ENCODE data around the gene DNMT1. TPM values are rescaled to one million over a fixed set of nuclear protein-coding genes. Genes with fewer than 3 reads are reported as not detected.

DNMT1 gene
- total RNA-seq, 4 donors from 2014 or later, result 20.8 to 51.4 (median 34.8) TPM

GRCh38 chr19:10211061-10211460, 16.3 kb upstream of the DNMT1 start:
- Histone ChIP-seq H3K27me3 (no peaks in the 10 kb centered on the region), H3K27ac (replicated peaks in 1 of 4) (no peak overlapping the region), H3K9me3 (no peaks in the 10 kb centered on the region), H3K4me1 (no peaks in the 10 kb centered on the region), H3K4me3 (no peak overlapping the region), H3K36me3 (no peaks in the 10 kb centered on the region)
- no peak for DNase-seq (ENCODE audit: extremely low spot score)
- intact Hi-C loops (cut with DNase I), result no loop called here
- 80% methylated on average over 4 of the region's 4 CpGs for WGBS
- TF ChIP-seq POLR2A (IDR thresholded peaks at IDR 0.05; ENCODE audit: low read depth), result no peak
- TF ChIP-seq EP300 (IDR thresholded peaks at IDR 0.05), result no peak
- TF ChIP-seq, protein P1, sequence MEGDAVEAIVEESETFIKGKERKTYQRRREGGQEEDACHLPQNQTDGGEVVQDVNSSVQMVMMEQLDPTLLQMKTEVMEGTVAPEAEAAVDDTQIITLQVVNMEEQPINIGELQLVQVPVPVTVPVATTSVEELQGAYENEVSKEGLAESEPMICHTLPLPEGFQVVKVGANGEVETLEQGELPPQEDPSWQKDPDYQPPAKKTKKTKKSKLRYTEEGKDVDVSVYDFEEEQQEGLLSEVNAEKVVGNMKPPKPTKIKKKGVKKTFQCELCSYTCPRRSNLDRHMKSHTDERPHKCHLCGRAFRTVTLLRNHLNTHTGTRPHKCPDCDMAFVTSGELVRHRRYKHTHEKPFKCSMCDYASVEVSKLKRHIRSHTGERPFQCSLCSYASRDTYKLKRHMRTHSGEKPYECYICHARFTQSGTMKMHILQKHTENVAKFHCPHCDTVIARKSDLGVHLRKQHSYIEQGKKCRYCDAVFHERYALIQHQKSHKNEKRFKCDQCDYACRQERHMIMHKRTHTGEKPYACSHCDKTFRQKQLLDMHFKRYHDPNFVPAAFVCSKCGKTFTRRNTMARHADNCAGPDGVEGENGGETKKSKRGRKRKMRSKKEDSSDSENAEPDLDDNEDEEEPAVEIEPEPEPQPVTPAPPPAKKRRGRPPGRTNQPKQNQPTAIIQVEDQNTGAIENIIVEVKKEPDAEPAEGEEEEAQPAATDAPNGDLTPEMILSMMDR (IDR thresholded peaks at IDR 0.05), result no peak
- TF ChIP-seq POLR2AphosphoS5 (IDR thresholded peaks at IDR 0.05), result no peak

DNA sequence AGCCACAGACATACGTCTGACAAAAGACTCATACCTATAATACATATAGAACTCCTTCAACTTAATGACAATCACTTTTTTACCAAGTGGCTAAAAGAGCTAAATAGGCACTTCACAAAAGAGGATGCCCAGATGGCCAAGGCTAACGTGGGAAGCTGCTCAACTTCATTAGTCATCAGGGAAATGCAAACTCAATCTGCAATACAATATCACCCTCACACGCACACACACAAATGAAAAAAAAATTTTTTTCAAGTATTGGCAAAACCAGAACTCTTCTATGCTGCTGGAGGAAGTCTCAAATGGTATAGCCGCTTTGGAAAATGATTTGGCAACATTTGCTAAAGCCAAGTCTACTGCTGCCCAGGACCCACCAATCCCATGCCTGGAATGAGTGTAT, 14.6 kb upstream of the DNMT1 start:
- TF ChIP-seq POLR2AphosphoS5 (IDR thresholded peaks at IDR 0.05) (no peak), EP300 (IDR thresholded peaks at IDR 0.05) (no peak), POLR2A (IDR thresholded peaks at IDR 0.05; ENCODE audit: low read depth) (no peak)
- TF ChIP-seq, protein P1 (IDR thresholded peaks at IDR 0.05), result no peak
- H3K9me3 ChIP-seq, result no peaks in the 10 kb centered on the region
- H3K4me3 ChIP-seq, result no peak overlapping the region
- 67% methylated on average over 4 of the region's 4 CpGs for WGBS
- H3K36me3 ChIP-seq, result no peaks in the 10 kb centered on the region
- H3K4me1 ChIP-seq, result no peaks in the 10 kb centered on the region
- no peak overlapping the region for H3K27ac ChIP-seq (replicated peaks in 1 of 4)
- no peak for DNase-seq (ENCODE audit: extremely low spot score)
- intact Hi-C loops (cut with DNase I), result no loop called here
- H3K27me3 ChIP-seq, result no peaks in the 10 kb centered on the region

DNA sequence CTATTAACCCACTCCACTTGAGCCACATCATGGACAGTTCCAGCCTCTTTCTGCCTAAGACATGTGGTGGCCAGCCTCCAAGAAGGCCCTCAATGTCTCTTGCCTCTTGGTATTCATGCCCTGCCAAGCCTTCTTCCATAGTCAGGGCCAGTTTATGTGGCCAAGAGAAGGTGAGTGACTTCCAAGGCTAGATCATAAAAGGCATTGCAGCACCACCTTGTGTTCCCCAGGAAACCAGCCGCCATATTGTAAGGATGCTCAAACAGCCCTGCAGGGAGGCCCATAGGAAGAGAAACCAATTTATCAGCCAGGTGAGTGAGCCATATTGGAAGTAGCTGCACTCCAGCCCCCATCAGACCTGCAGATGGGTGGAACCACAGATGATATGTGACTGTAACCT, 12.3 kb upstream of the DNMT1 start:
- Histone ChIP-seq H3K36me3 (no peaks in the 10 kb centered on the region), H3K4me3 (no peak overlapping the region), H3K4me1 (no peaks in the 10 kb centered on the region), H3K27ac (replicated peaks in 1 of 4) (no peak overlapping the region), H3K27me3 (no peaks in the 10 kb centered on the region), H3K9me3 (no peaks in the 10 kb centered on the region)
- 100% methylated on average over 1 of the region's 1 CpG for WGBS
- no peak for DNase-seq (ENCODE audit: extremely low spot score)
- intact Hi-C loops (cut with DNase I), result no loop called here
- no peak for TF ChIP-seq POLR2AphosphoS5 (IDR thresholded peaks at IDR 0.05)
- TF ChIP-seq EP300 (IDR thresholded peaks at IDR 0.05), result no peak
- no peak for TF ChIP-seq POLR2A (IDR thresholded peaks at IDR 0.05; ENCODE audit: low read depth)
- TF ChIP-seq, protein P1 (IDR thresholded peaks at IDR 0.05), result no peak

DNA sequence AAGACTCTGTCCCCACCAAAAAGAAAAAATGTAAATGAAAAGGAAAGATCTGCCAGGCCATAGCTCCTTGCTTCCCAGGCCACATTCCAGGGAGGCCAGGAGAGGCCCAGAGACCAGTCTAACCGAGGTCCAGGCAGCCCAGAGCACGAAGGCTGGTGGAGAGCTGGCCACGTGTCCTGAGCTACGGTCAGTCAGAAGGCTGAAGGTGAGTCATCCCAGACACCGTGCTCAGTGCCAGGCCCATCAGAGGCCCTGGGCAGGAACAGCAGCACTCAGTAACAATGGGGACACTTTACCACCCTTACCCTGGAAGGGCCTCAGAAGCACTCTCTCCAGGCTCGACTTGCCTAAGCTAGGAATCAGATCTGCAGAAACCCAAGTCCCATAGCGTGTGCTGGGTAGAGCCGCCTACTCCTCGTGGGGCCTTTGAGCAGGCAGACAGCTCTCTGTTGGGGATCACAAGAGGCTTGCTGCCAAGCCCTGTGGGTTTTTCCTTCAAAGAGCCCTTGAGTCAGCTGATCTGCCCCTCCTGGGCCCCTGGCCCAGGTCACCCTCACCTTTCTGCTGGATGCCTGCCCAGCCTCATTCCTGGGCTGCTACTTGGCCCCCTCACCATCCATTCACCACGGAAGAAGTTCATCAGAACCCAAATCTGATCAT, 11.6 kb upstream of the DNMT1 start:
- 86% methylated on average over 9 of the region's 10 CpGs for WGBS
- TF ChIP-seq, protein P1 (IDR thresholded peaks at IDR 0.05), result no peak
- TF ChIP-seq POLR2A (IDR thresholded peaks at IDR 0.05; ENCODE audit: low read depth) (no peak), POLR2AphosphoS5 (IDR thresholded peaks at IDR 0.05) (no peak), EP300 (IDR thresholded peaks at IDR 0.05) (no peak)
- no peak overlapping the region for H3K27ac ChIP-seq (replicated peaks in 1 of 4)
- no peaks in the 10 kb centered on the region for H3K9me3 ChIP-seq
- intact Hi-C loops (cut with DNase I), result no loop called here
- H3K4me3 ChIP-seq, result no peak overlapping the region
- no peaks in the 10 kb centered on the region for H3K4me1 ChIP-seq
- no peaks in the 10 kb centered on the region for H3K36me3 ChIP-seq
- DNase-seq (ENCODE audit: extremely low spot score), result no peak
- H3K27me3 ChIP-seq, result no peaks in the 10 kb centered on the region

DNA sequence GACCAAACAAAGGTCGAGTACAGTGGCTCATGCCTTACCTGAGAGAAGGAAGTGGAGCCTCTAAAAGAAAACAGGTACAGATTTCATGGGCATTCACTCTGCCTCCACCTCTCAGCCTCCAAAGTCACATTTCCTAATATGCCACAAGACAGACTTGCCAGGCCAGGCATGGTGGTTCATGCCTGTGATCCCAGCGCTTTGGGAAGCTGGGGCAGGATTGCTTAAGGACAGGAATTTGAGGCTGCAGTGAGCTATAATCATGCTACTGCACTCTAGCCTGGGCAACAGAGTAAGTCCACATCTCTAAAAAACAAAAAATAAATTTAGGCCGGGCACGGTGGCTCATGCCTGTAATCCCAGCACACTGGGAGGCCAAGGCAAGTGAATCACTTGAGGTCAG, 10.9 kb upstream of the DNMT1 start:
- H3K27ac ChIP-seq (replicated peaks in 1 of 4), result no peak overlapping the region
- H3K9me3 ChIP-seq, result no peaks in the 10 kb centered on the region
- no peaks in the 10 kb centered on the region for H3K36me3 ChIP-seq
- no peak for DNase-seq (ENCODE audit: extremely low spot score)
- TF ChIP-seq, protein P1 (IDR thresholded peaks at IDR 0.05), result no peak
- TF ChIP-seq POLR2A (IDR thresholded peaks at IDR 0.05; ENCODE audit: low read depth), result no peak
- H3K4me1 ChIP-seq, result no peaks in the 10 kb centered on the region
- no peak overlapping the region for H3K4me3 ChIP-seq
- no peaks in the 10 kb centered on the region for H3K27me3 ChIP-seq
- WGBS, result 94% methylated on average over 4 of the region's 4 CpGs
- intact Hi-C loops (cut with DNase I), result no loop called here
